H9 (cell line): ENCODE measurements around the gene EFHD1. TPM values are rescaled to one million over a fixed set of nuclear protein-coding genes. Genes with fewer than 3 reads are reported as not detected.

Experiments
- DNase-seq: peaks from one replicate; pipeline ENCODE4 v3.0.0-alpha.2; 2017
- H2AFZ ChIP-seq: one replicate; pipeline ENCODE4 v1.6.1; 2013; ENCODE audit warnings: mild to moderate bottlenecking, low read length, control low read depth, moderate library complexity
- H2AK5ac ChIP-seq: 2 replicates; pipeline ENCODE4 v1.6.1; 2013; ENCODE audit warnings: low read length, control low read depth, mixed read lengths; ENCODE audit not compliant: insufficient read length
- H2BK120ac ChIP-seq: one replicate; pipeline ENCODE4 v1.6.1; 2013; ENCODE audit warnings: low read depth, mild to moderate bottlenecking, low read length, control low read depth, inconsistent platforms; ENCODE audit not compliant: poor library complexity, severe bottlenecking
- H2BK12ac ChIP-seq: 2 replicates; pipeline ENCODE4 v1.6.1; 2013; ENCODE audit warnings: low read length, control low read depth, mixed read lengths, low read depth; ENCODE audit not compliant: insufficient read length
- H2BK15ac ChIP-seq: 2 replicates; pipeline ENCODE4 v1.6.1; 2013; ENCODE audit warnings: low read depth, low read length, control low read depth
- H2BK20ac ChIP-seq: one replicate; pipeline ENCODE4 v1.6.1; 2013; ENCODE audit warnings: low read depth, mild to moderate bottlenecking, low read length, control low read depth, inconsistent platforms; ENCODE audit not compliant: poor library complexity, severe bottlenecking
- H2BK5ac ChIP-seq: 2 replicates; pipeline ENCODE4 v1.6.1; 2013; ENCODE audit warnings: low read length, control low read depth, mixed read lengths; ENCODE audit not compliant: insufficient read length
- H3K14ac ChIP-seq: 2 replicates; pipeline ENCODE4 v1.6.1; 2013; ENCODE audit warnings: low read length, control low read depth; ENCODE audit not compliant: insufficient read depth
- H3K18ac ChIP-seq: 2 replicates; pipeline ENCODE4 v1.6.1; 2013; ENCODE audit warnings: low read depth, mild to moderate bottlenecking, mixed read lengths, low read length, control low read depth; ENCODE audit not compliant: insufficient read length
- H3K23ac ChIP-seq: 2 replicates; pipeline ENCODE4 v1.6.1; 2013; ENCODE audit warnings: low read length, control low read depth, mixed read lengths, low read depth; ENCODE audit not compliant: insufficient read length
- H3K23me2 ChIP-seq: 2 replicates; pipeline ENCODE4 v1.6.1; 2013; ENCODE audit warnings: low read depth, mild to moderate bottlenecking, mixed read lengths, low read length, control low read depth; ENCODE audit not compliant: insufficient read length, poor library complexity, severe bottlenecking
- H3K27ac ChIP-seq: 2 replicates; pipeline ENCODE4 v1.5.1; 2013; ENCODE audit warnings: low read length, control low read depth, mixed read lengths, low read depth; ENCODE audit not compliant: insufficient read length
- H3K27me3 ChIP-seq: 2 replicates; pipeline ENCODE4 v1.6.1; 2013; ENCODE audit warnings: low read length, control low read depth, inconsistent platforms; ENCODE audit not compliant: insufficient read depth
- H3K4ac ChIP-seq: 2 replicates; pipeline ENCODE4 v1.6.1; 2013; ENCODE audit warnings: low read depth, mild to moderate bottlenecking, control low read depth, inconsistent platforms, low read length, moderate library complexity
- H3K4me1 ChIP-seq: 2 replicates; pipeline ENCODE4 v1.6.1; 2013; ENCODE audit warnings: low read length, control low read depth, inconsistent platforms; ENCODE audit not compliant: insufficient read depth
- H3K4me2 ChIP-seq: 2 replicates; pipeline ENCODE4 v1.6.1; 2013; ENCODE audit warnings: low read length, control low read depth, mixed read lengths; ENCODE audit not compliant: insufficient read length, insufficient read depth
- H3K56ac ChIP-seq: 2 replicates; pipeline ENCODE4 v1.6.1; 2013; ENCODE audit warnings: low read depth, mild to moderate bottlenecking, mixed read lengths, low read length, control low read depth; ENCODE audit not compliant: insufficient read length
- H3K79me1 ChIP-seq: 2 replicates; pipeline ENCODE4 v1.6.1; 2013; ENCODE audit warnings: low read depth, mild to moderate bottlenecking, moderate library complexity, low read length, control low read depth, inconsistent platforms; ENCODE audit not compliant: insufficient read depth, poor library complexity, severe bottlenecking
- H3K79me2 ChIP-seq: 2 replicates; pipeline ENCODE4 v1.6.1; 2013; ENCODE audit warnings: low read length, control low read depth, inconsistent platforms; ENCODE audit not compliant: insufficient read depth
- H3K9ac ChIP-seq: 2 replicates; pipeline ENCODE4 v1.6.1; 2013; ENCODE audit warnings: low read length, control low read depth, mixed read lengths; ENCODE audit not compliant: insufficient read length; ENCODE audit errors: extremely low read depth
- H3K9me3 ChIP-seq: one replicate; pipeline ENCODE4 v1.6.1; 2013; ENCODE audit warnings: low read depth, low read length, inconsistent platforms; ENCODE audit not compliant: control insufficient read depth
- H3T11ph ChIP-seq: one replicate; pipeline ENCODE4 v1.6.1; 2013; ENCODE audit warnings: mild to moderate bottlenecking, low read length, control low read depth, inconsistent platforms
- H4K20me1 ChIP-seq: one replicate; pipeline ENCODE4 v1.6.1; 2013; ENCODE audit not compliant: control insufficient read depth, insufficient read length, insufficient read depth
- H4K5ac ChIP-seq: 2 replicates; pipeline ENCODE4 v1.6.1; 2013; ENCODE audit warnings: low read depth, mild to moderate bottlenecking, mixed read lengths, low read length, control low read depth; ENCODE audit not compliant: insufficient read length
- H4K8ac ChIP-seq: replicated peaks from 2 replicates; pipeline ENCODE4 v1.6.1; 2013; ENCODE audit warnings: low read length, control low read depth, mixed read lengths, low read depth; ENCODE audit not compliant: insufficient read length
- H4K91ac ChIP-seq: 2 replicates; pipeline ENCODE4 v1.6.1; 2013; ENCODE audit warnings: low read depth, mild to moderate bottlenecking, moderate library complexity, mixed read lengths, low read length, control low read depth; ENCODE audit not compliant: insufficient read length
- H3K27ac Mint-ChIP-seq, 3 experiments: 2 replicates in 2 of 3; 3 replicates in 1 of 3; pipeline ENCODE4 v1.8.0; 2020 to 2021; ENCODE audit warnings: mixed read lengths in 3 of 3, mild to moderate bottlenecking in 1 of 3, moderate library complexity in 1 of 3
- H3K27me3 Mint-ChIP-seq: 2 replicates; pipeline ENCODE4 v1.8.0; 2021; ENCODE audit warnings: low read depth, mild to moderate bottlenecking, moderate library complexity, mixed read lengths
- H3K36me3 Mint-ChIP-seq, 3 experiments: 2 replicates in 2 of 3; 3 replicates in 1 of 3; pipeline ENCODE4 v1.8.0; 2020 to 2021; ENCODE audit warnings: low read depth in 3 of 3, mixed read lengths in 3 of 3; ENCODE audit not compliant: insufficient read depth in 1 of 3
- H3K4me1 Mint-ChIP-seq, 2 experiments: 2 replicates each; pipeline ENCODE4 v1.8.0; 2020; ENCODE audit warnings: mixed read lengths in 2 of 2
- H3K4me3 Mint-ChIP-seq, 2 experiments: 2 replicates in 1 of 2; 3 replicates in 1 of 2; pipeline ENCODE4 v1.8.0; 2020 to 2021; ENCODE audit warnings: mild to moderate bottlenecking in 2 of 2, mixed read lengths in 2 of 2, moderate library complexity in 1 of 2
- H3K9me3 Mint-ChIP-seq, 2 experiments: 2 replicates in 1 of 2; 3 replicates in 1 of 2; pipeline ENCODE4 v1.8.0; 2020; ENCODE audit warnings: mild to moderate bottlenecking in 2 of 2, mixed read lengths in 2 of 2, moderate library complexity in 1 of 2
- WGBS: extraction: QIAGEN DNeasy Blood & Tissue Kit; methylation state at CpG from one replicate; pipeline ENCODE4 v1.1.7; 2013; ENCODE audit warnings: missing lambda C conversion rate, low lambda C conversion rate, mixed read lengths; ENCODE audit not compliant: insufficient read length; ENCODE audit errors: extremely low coverage; 5-methylcytosine and 5-hydroxymethylcytosine counted together
- long read RNA-seq: library from polyadenylated mRNA; unstranded; transcript quantifications from one replicate; pipeline ENCODE4 v2.0.0, GENCODE V29; 2020
- total RNA-seq: library from RNA; stranded (reverse); gene quantifications from 2 replicates; pipeline ENCODE4 v1.2.1, GENCODE V29; 2021
- TF ChIP-seq, protein P1 (sequence below): fragments of 200-600 bp; sonication (generic); conservative IDR thresholded peaks from 3 replicates; pipeline ENCODE4 v1.8.0; 2021; ENCODE audit warnings: antibody characterized with exemption, mild to moderate bottlenecking

Gene EFHD1, protein sequence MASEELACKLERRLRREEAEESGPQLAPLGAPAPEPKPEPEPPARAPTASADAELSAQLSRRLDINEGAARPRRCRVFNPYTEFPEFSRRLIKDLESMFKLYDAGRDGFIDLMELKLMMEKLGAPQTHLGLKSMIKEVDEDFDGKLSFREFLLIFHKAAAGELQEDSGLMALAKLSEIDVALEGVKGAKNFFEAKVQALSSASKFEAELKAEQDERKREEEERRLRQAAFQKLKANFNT
- total RNA-seq = 2.7 and 2.8 TPM in 2 replicates
- long read RNA-seq, partial matches to known transcripts = 0 of 2 reads
- long read RNA-seq, other reads (novel, unspliced or antisense) = 1 of 2 reads

DNA sequence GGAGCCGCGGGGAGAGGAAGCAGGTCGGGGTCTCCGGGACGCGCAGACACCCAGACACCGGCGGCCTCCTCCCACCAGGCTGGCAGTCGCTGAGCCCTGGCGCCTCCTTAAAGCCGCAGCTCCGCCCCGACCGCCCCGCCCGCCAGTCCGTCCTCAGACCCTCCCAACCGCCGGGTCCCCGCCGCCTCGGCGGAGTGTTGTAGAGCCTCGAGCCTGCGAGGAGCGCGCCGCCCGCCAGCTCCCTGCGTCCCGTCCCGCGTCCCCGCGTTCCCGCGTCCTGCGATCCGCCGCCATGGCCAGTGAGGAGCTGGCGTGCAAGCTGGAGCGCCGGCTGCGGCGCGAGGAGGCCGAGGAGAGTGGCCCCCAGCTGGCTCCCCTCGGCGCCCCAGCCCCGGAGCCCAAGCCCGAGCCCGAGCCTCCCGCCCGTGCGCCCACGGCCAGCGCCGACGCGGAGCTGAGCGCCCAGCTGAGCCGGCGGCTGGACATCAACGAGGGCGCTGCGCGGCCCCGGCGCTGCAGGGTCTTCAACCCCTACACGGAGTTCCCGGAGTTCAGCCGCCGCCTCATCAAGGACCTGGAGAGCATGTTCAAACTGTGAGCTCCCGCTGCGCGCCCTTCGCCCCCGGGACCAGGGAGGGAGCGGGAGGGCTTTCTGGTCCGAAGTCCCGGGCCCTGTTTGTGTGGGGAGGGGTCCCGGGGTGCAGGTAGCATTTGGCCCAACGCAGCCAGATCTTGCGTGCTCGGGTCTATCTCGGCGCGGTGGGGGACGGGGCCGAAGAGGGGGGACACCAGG, at the start of gene EFHD1:
TSS of gene EFHD1 (plus strand) at position 192 of the 793 bp plus-strand sequence. CDS start at position 293, 101 bp downstream.
- H2AFZ ChIP-seq = no peak within 1 kb of the TSS
- H3K4me2 ChIP-seq = peak within 1 kb of the TSS; percentile 22
- no peak within 1 kb of the TSS for H3K27ac ChIP-seq
- H3K36me3 Mint-ChIP-seq = peaks cover 0 to 4% (median 0%) of the 10 kb centered on the region in 3 experiments; a peak in 1 of 7 replicates
- H3K23ac ChIP-seq = no peak within 1 kb of the TSS
- H3K79me2 ChIP-seq = no peaks in the 10 kb centered on the region
- no peak within 1 kb of the TSS for H2AK5ac ChIP-seq
- TF ChIP-seq, protein P1, sequence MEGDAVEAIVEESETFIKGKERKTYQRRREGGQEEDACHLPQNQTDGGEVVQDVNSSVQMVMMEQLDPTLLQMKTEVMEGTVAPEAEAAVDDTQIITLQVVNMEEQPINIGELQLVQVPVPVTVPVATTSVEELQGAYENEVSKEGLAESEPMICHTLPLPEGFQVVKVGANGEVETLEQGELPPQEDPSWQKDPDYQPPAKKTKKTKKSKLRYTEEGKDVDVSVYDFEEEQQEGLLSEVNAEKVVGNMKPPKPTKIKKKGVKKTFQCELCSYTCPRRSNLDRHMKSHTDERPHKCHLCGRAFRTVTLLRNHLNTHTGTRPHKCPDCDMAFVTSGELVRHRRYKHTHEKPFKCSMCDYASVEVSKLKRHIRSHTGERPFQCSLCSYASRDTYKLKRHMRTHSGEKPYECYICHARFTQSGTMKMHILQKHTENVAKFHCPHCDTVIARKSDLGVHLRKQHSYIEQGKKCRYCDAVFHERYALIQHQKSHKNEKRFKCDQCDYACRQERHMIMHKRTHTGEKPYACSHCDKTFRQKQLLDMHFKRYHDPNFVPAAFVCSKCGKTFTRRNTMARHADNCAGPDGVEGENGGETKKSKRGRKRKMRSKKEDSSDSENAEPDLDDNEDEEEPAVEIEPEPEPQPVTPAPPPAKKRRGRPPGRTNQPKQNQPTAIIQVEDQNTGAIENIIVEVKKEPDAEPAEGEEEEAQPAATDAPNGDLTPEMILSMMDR = no peak
- no CpG with 5 or more reads among the region's 90 CpGs for WGBS
- H3K4me3 Mint-ChIP-seq = peak within 1 kb of the TSS; percentile 54 to 81
- H3K27me3 Mint-ChIP-seq = peaks cover 92% of the 10 kb centered on the region
- H2BK120ac ChIP-seq = no peak within 1 kb of the TSS
- DNase-seq = peak; percentile 87
- no peak within 1 kb of the TSS for H2BK12ac ChIP-seq
- H3K14ac ChIP-seq = no peak within 1 kb of the TSS
- no peak within 1 kb of the TSS for H4K8ac ChIP-seq
- no peak within 1 kb of the TSS for H2BK5ac ChIP-seq
- H3K27ac Mint-ChIP-seq = no peak within 1 kb of the TSS; a peak in 1 of 7 replicates
- peaks cover 2 to 7% of the 10 kb centered on the region in 2 experiments; a peak in 3 of 4 replicates for H3K4me1 Mint-ChIP-seq
- H4K91ac ChIP-seq = no peak within 1 kb of the TSS
- no peaks in the 10 kb centered on the region for H3K79me1 ChIP-seq
- H3T11ph ChIP-seq = no peak within 1 kb of the TSS
- no peaks in the 10 kb centered on the region for H3K9me3 ChIP-seq
- H3K4me1 ChIP-seq = no peaks in the 10 kb centered on the region
- peaks cover 6% of the 10 kb centered on the region for H3K23me2 ChIP-seq
- H2BK20ac ChIP-seq = no peak within 1 kb of the TSS
- H3K9me3 Mint-ChIP-seq = peaks cover 0 to 6% of the 10 kb centered on the region in 2 experiments; a peak in 2 of 5 replicates
- H4K20me1 ChIP-seq = no peaks in the 10 kb centered on the region
- H3K27me3 ChIP-seq = peaks cover 22% of the 10 kb centered on the region; the same call in 1 of the 2 replicates
- no peak within 1 kb of the TSS for H3K18ac ChIP-seq
- no peak within 1 kb of the TSS for H3K4ac ChIP-seq
- no peak within 1 kb of the TSS for H3K56ac ChIP-seq
- no peak within 1 kb of the TSS for H4K5ac ChIP-seq
- no peak within 1 kb of the TSS for H2BK15ac ChIP-seq
- no peak within 1 kb of the TSS for H3K9ac ChIP-seq
